Stimulated activated CD8-positive, alpha-beta memory T cell treated with anti-CD3 and anti-CD28 coated beads, Interleukin-12 subunit alpha, Interleukin-12 subunit beta, amount 100 ng/mL, for 24 hours (primary cell): ENCODE data around the gene CRY2.

Source experiments
- DNase-seq: peaks from one replicate; pipeline ENCODE4 v3.0.0-alpha.2; 2020; ENCODE audit errors: extremely low read depth

CRY2 gene

GRCh38 chr11:45930951-45931570, 83.8 kb downstream of the CRY2 start:
- no peak for DNase-seq

GRCh38 chr11:45931739-45932138, 84.5 kb downstream of the CRY2 start:
- no peak for DNase-seq

DNA sequence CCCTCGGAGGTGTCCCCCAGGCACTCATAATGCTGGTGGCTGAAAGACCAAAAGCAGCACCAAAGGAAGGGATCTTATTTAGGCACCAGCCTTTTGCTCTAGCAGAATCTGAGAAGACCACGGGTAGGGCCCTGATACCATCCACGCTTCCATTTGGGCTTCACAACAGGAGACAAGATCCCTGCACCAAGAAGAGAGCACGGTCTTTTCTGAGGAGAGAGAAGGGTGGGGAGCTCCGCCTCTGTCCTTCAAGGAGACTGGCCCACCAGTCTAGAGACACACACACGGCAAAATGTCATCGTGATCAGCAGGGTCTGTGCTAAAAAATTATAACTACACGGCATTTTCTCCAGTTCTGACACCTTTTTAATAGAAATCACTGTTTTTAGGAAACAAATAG, 84.9 kb downstream of the CRY2 start:
- DNase-seq = no peak
